Testis (tissue), 3 donors: ENCODE measurements around the gene MARCHF2. TPM values are rescaled to one million over a fixed set of nuclear protein-coding genes. Genes with fewer than 3 reads are reported as not detected.
A peak's percentile ranks its signal among the peaks of the same experiment; 100 is the strongest.
"Not testable (repeated sequence)": the region's sequence is repeated elsewhere in the genome, so short reads cannot be mapped to it uniquely, and the experiment has no call there.

Experiments
- DNase-seq: peaks from one replicate; pipeline ENCODE4 v3.0.0-alpha.2; 2019
- H3K27ac ChIP-seq, 2 donors: fragments of 200-600 bp; sonication (generic); one replicate each; pipeline ENCODE4 v1.5.1; 2019
- H3K27me3 ChIP-seq: fragments of 200-600 bp; sonication (generic); one replicate; pipeline ENCODE4 v1.5.1; 2019
- H3K36me3 ChIP-seq: fragments of 200-600 bp; sonication (generic); one replicate; pipeline ENCODE4 v1.5.1; 2017; ENCODE audit warnings: low read depth; ENCODE audit errors: missing control alignments
- H3K4me1 ChIP-seq: fragments of 200-600 bp; sonication (generic); one replicate; pipeline ENCODE4 v1.5.1; 2019
- H3K4me3 ChIP-seq, 2 donors: fragments of 200-600 bp; sonication (generic); one replicate each; pipeline ENCODE4 v1.5.1; 2017 to 2019
- H3K9me3 ChIP-seq: fragments of 200-600 bp; sonication (generic); one replicate; pipeline ENCODE4 v1.5.1; 2017
- CTCF ChIP-seq, 3 experiments: fragments of 450-650 bp in 2 of 3; fragments of 200-600 bp in 1 of 3; sonication (generic) in 1 of 3; IDR thresholded peaks; one replicate each; pipeline ENCODE4 v1.5.1; 2016 to 2019; ENCODE audit warnings: antibody characterized with exemption in 3 of 3, mild to moderate bottlenecking in 2 of 3, moderate library complexity in 1 of 3
- POLR2A ChIP-seq: fragments of 450-650 bp; IDR thresholded peaks from one replicate; pipeline ENCODE4 v1.6.1; 2017; ENCODE audit warnings: antibody characterized with exemption, mild to moderate bottlenecking, moderate library complexity
- WGBS, 2 donors: methylation state at CpG; one replicate each; pipeline ENCODE4 v1.1.5; 2018; 5-methylcytosine and 5-hydroxymethylcytosine counted together
- intact Hi-C: fragments of 100-400 bp; cut with DNase I; formaldehyde crosslinking; loops from one replicate; pipeline ENCODE4 v1.15.1; 2023; ENCODE audit warnings: low total_unique reads
- polyA plus RNA-seq: library from polyadenylated mRNA; stranded (reverse); fragments of 350-450 nt; fragmentation: Illumina TruSeq; extraction: RNeasy Lipid Tissue Mini Kit (QIAGEN cat#74804); gene quantifications from one replicate; pipeline ENCODE4 v1.2.3, GENCODE V29; 2014; ENCODE audit warnings: low read depth, low replicate concordance; ENCODE audit not compliant: insufficient read depth
- total RNA-seq, 2 donors: library from RNA; depleted of rRNA; stranded (reverse); fragments of >200 nt; gene quantifications; one replicate each; pipeline ENCODE4 v1.2.3, GENCODE V29; 2016

The MARCHF2 gene
- total and polyA plus RNA-seq, 3 donors from 2014 or later, result 35.3 to 84.5 (median 62.6) TPM

GRCh38 chr19:8438236-8438635 lies 25.1 kb downstream of the MARCHF2 start:
- TF ChIP-seq CTCF (IDR thresholded peaks at IDR 0.05), result no peak
- TF ChIP-seq POLR2A, result no peak
- Histone ChIP-seq H3K4me1 (no peaks in the 10 kb centered on the region), H3K36me3 (no peaks in the 10 kb centered on the region), H3K4me3 (no peak overlapping the region), H3K27me3 (no peaks in the 10 kb centered on the region), H3K9me3 (no peaks in the 10 kb centered on the region), H3K27ac (no peak overlapping the region)
- intact Hi-C loops, result no loop called here
- 93 to 99% methylated on average over 11 to 12 of the region's 12 CpGs for WGBS, 2 donors
- no peak for DNase-seq

- H3K27me3 ChIP-seq, result no peaks in the 10 kb centered on the region
- H3K27ac ChIP-seq, result no peak overlapping the region
- 82 to 97% methylated on average over 5 to 6 of the region's 6 CpGs for WGBS, 2 donors
- intact Hi-C loops, result no loop called here
- TF ChIP-seq POLR2A (no peak), CTCF (IDR thresholded peaks at IDR 0.05) (no peak)
- no peaks in the 10 kb centered on the region for H3K36me3 ChIP-seq
- no peak overlapping the region for H3K4me3 ChIP-seq
- no peak for DNase-seq
- H3K9me3 ChIP-seq, result no peaks in the 10 kb centered on the region
- peaks cover 10% of the 10 kb centered on the region for H3K4me1 ChIP-seq
These were observed 28.8 kb downstream of the MARCHF2 start for GRCh38 chr19:8441725-8442544.

- H3K9me3 ChIP-seq, intact Hi-C loops, DNase-seq, H3K27me3 ChIP-seq, H3K36me3 ChIP-seq: not testable (repeated sequence)
- H3K27ac ChIP-seq, result peak overlapping the region in 1 of 2 donors; percentile 97
- peak overlapping the region; percentile 81 to 100 for H3K4me3 ChIP-seq
- 21 to 22% methylated on average over 32 of the region's 32 CpGs for WGBS, 2 donors
- H3K4me1 ChIP-seq, result peaks cover 29% of the 10 kb centered on the region
These were observed 31.1 kb downstream of the MARCHF2 start for GRCh38 chr19:8444140-8444676.

GRCh38 chr19:8444677-8445487 lies 31.8 kb downstream of the MARCHF2 start, which contains the start of gene HNRNPM:
Gene HNRNPM (plus strand): TSS chr19:8444975. CDS start chr19:8444999, 24 bp downstream.
- peak; percentile 99 for DNase-seq
- intact Hi-C loops, result no loop called here

More at GRCh38 chr19:8444677-8445487, 31.8 kb downstream of the MARCHF2 start, which contains the start of gene HNRNPM:
- peak within 1 kb of the TSS; percentile 81 to 100 for H3K4me3 ChIP-seq
- peaks cover 31% of the 10 kb centered on the region for H3K4me1 ChIP-seq
- peak within 1 kb of the TSS; percentile 90 to 97 for H3K27ac ChIP-seq
- 0% methylated on average over 45 to 66 of the region's 93 CpGs for WGBS, 2 donors
- TF ChIP-seq CTCF (IDR thresholded peaks at IDR 0.05) (no peak), POLR2A (peak; percentile 78)
- no peaks in the 10 kb centered on the region for H3K36me3 ChIP-seq
- no peaks in the 10 kb centered on the region for H3K9me3 ChIP-seq
- H3K27me3 ChIP-seq, result no peaks in the 10 kb centered on the region
